ENCODE measurements around the gene MGAT5B.
"Not testable (repeated sequence)": the region's sequence is repeated elsewhere in the genome, so short reads cannot be mapped to it uniquely, and the experiment has no call there.

MGAT5B gene

DNA sequence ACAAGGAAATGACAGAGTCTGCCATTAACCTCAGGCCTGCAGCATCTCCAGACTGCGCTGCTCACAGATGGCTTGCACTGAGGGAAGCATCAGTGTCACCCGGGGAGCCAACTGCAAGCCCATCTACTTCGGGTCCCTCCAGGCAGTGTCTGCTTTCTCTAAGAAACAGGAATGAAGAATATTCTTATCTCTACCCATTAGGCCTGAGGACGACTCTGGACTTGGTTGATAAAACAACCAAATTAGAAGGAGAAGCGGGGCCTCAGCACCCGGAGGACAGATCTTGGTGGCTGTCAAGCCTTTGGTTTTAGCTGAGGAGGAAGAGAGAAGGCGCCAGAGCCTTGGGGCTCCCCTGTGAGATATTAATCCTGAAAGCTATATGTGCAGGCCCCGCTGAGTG is 19.5 kb upstream of the MGAT5B start:
- DNase-seq: no peak

DNA sequence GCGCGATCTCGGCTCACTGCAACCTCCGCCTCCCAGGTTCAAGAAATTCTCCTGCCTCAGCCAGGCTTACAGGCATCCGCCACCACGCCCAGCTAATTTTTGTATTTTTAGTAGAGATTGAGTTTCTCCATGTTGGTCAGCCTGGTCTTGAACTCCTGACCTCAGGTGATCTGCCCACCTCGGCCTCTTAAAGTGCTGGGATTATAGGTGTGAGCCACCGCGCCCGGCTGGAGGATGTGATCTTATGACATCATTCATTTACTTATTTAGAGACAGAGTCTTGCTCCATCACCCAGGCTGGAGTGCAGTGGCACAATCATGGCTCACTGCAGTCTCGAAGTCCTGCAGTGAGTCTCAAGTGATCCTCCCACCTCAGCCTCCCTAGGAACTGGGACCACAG is 19.0 kb upstream of the MGAT5B start:
- not testable (repeated sequence) for DNase-seq

DNA sequence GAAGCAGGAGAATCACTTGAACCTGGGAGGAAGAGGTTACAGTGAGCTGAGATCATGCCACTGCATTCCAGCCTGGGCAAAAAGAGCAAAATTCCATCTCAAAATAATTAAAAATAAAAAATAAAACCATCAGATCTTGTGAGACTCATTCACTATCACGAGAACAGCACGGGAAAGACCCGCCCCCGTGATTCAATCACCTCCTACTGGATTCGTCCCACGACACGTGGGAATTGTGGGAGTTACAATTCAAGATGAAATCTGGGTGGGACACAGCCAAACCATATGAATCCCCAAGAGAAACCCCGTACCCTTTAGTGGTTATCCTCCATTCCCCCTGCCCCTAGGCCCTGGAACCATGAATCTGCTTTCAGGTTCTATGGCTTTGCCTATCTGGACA is 15.4 kb upstream of the MGAT5B start:
- DNase-seq: no peak

GRCh38 chr17:76855105-76855504 is 13.1 kb upstream of the MGAT5B start:
- DNase-seq: no peak

- no peak for DNase-seq
These were observed 6.1 kb upstream of the MGAT5B start for GRCh38 chr17:76862079-76862478.

DNA sequence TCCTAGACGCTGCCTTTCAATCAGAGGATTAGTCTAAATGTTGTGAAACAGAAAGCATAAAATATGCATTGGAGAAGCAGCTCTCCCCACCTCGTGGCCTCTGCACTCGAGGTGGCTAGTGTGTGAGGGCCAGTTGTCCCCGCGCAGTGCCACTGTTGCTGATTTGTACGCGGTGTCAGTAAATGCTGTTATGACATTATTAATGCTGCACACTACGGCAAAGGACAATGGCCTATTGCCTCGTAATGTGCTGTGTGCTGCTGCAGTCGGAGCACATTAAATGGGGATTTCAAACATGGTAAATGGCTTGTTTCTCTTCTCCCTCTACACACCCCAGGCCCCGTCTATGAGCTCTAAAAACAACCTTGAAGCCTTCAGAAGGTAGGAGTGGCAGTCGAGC is 5.7 kb upstream of the MGAT5B start:
- no peak for DNase-seq

DNA sequence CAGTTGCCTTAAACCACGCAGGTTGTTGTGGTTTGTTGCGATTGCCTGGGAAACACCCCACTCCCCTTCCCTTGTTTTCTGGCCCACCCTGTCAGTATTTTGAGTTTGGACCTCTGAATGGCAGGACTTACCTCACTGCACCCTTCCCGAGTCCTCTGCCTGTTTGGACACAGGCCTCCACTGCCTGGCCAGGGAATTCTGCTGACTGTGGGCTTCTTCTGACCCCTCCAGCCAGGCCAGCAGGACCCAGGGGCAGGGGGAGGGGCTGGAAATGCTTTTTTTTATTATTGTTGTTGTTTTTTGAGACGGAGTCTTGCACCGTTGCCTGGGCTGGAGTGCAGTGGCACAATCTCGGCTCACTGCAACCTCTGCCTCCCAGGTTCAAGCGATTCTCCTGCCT is 4.2 kb upstream of the MGAT5B start:
- no peak for DNase-seq

- no peak for DNase-seq
These were observed 3.0 kb upstream of the MGAT5B start for GRCh38 chr17:76865174-76865573.

DNA sequence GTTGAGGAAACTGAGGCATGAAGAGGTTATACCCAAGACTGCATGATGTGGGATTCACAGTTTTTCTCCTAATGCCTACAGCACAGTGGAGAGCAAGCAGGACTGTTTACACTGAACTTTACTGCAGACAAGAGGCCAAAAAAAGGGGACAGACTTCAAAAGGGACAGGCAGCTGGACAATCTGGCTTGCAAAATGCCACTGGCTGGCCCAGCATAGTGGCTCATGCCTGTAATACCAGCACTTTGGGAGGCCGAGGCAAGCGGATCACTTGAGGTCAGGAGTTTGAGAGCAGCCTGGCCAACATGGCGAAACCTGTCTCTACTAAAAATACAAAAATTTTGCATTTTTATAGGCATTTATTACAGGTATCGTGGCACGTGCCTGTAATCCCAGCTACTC is 2.0 kb upstream of the MGAT5B start:
- DNase-seq: no peak

DNA sequence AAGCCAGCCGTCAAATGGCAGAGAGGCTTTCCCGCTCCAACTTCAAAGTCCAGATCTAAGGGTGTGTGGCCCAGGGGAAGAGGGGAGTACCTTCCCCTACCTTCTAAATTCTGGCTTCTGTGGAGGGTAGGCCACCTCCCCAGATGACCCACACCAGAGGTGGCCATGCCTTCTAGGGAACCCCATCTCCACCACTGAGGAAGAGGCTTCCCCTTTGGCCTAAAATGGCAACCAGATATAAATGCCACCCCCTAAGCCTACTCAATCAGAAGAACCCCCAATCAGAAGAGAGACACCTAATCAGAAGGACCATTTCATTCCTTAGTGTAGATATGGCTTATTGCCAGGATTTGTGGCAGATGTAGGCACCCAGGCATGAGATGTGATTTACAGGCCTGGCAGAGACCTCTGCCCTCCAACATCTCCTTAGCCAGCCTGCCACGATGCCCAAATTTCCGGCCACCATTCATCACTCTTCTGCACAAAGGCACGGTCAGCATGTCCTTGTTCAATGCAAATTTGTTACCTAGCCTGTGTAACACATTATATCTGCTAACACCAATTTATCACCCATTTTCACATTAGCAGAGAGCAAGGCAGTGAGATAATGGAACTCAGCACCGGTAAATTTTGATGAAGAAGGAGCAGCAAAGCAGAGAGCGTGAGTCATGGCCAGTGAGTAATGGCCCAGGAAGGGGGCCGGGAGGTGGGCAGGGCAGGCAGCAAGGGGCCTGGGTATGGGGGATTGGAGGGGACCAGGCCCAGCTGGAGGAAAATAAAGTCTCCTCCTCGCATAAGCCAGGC is 1.2 kb upstream of the MGAT5B start:
- no peak for DNase-seq

- no peak for DNase-seq
These were observed 527 bp upstream of the MGAT5B start for GRCh38 chr17:76867578-76868175.

- no peak for DNase-seq
These were observed 678 bp downstream of the MGAT5B start for GRCh38 chr17:76868669-76869495.

DNA sequence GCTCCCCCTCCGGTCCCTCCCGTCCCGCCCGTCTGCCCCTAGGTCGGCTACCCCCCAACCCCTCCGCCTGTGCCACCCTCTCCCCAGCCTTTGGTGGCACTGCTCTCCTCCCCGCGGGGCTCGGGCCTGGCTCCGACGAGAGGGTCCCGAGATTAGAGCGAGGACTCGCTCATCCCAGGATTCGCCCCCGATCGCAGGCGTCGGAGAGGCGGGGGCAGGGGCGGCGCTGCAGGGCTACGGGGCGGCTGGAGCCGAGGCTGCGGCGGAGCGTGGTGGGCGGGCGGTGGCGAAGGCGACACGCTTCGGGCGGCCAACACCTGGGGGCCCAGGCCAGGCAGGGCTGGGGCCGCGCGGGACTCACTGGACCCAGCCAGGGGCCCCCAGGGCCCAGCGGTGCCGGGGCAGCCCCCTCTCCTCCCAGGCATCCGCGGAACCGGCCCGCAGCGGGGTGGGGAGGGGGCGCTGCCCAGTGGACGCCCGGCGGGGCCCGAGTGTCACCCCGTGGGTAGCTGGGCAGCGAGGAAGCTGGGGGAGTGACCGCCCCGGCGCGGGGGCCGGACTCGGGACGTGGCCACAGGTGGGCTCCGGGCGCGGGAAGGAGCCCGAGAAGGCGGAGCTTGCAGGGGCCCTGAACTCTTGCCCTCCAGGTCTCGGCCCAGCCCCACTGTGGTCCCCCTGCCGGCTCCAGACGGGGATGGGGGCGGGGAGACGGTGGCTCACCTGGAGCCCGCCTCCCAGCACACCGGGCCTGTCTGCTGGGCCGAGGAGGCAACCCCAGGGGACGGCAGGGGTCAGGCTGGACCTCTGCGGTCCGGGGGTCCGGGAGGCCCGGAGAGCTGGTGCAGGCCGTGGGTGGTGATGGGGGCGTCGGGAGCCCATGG is 1.5 kb downstream of the MGAT5B start:
- no peak for DNase-seq

GRCh38 chr17:76870377-76870714 is 2.1 kb downstream of the MGAT5B start:
- DNase-seq: no peak

- DNase-seq: no peak
These were observed 3.5 kb downstream of the MGAT5B start for GRCh38 chr17:76871668-76872067.

DNA sequence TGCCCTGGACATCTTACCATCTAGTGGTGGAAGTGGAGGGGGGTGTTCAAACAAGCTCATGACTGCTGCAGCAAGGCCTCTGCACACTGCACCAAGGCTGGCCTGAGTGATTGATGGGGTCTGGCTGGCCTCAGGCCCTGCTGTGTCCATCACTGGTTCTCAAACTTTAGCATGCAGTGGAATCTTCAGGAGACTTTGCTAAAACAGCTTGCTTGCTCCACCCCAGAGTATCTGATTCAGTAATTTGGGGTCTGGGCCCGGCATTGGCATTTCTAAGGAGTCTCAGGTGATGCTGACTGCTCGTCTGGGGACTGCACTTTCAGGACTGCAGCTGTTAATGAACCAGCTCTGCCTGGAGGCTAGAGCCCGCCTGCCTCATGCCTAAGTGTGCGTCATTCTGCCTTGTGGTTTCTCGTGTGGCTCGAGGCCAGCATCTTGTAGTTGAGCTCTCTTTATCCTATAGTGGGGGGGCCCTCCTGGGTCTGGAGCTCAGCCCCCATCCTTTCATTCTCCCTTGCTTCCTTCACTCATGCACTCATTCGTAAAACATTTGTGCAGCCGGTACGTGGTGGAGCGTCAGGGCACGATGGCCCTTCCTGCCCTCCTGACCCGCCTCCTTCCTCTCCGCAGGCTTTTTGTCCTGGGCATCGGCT is 4.1 kb downstream of the MGAT5B start:
- DNase-seq: no peak

DNA sequence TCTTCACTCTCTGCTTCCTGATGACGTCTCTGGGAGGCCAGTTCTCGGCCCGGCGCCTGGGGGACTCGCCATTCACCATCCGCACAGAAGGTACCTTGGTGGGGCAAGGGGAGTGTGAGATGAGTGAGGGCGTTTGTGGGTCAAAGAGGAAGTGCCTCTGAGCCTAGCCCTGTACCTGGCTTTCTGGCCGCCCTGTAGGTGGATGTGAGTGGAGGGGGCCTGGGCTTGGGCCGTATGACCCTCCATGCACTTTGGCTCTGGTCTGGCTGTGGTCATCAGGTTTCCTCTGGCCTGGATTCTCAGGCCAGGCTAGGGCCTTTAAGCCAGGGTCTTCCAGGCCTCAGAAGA is 4.6 kb downstream of the MGAT5B start:
- no peak for DNase-seq

- DNase-seq: no peak
These were observed 5.7 kb downstream of the MGAT5B start for GRCh38 chr17:76873856-76874255.

DNA sequence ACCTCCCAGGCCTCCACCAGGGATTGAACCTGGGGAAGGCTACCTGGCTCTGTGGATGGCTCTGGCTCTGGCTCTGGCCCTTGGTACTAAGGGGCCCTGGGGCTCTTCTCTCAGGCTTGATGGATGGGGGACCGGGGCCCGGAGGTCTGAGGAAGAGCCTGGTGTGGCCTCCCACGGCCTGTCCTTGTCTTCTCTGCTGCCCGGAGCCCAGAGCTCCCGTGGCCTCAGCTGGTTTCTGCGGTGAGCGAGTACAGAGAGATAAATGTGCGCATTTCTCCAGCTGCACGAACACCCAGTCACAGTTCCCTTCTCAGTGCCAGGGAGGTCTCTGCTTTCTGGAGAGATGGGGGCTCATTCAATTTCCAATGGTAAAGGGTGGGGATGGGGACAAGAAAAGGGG is 9.2 kb downstream of the MGAT5B start:
- no peak for DNase-seq

DNA sequence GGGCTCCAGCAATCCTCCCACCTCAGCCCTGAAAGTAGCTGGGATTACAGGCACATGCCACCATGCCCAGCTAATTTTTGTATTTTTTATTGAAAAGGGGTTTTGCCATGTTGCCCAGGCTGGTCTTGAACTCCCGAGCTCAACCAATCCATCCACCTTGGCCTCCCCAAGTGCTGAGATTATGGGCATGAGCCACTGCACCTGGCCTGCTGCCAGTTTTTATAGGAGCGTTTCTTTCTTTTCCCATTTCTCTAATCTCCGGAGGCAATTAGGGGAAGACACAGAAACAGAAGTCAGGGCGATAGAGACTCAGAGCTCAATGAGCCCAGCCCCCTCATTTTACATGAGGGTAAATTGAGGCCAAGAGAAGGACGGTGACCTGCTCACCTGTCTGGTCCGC is 10.4 kb downstream of the MGAT5B start:
- no peak for DNase-seq

DNA sequence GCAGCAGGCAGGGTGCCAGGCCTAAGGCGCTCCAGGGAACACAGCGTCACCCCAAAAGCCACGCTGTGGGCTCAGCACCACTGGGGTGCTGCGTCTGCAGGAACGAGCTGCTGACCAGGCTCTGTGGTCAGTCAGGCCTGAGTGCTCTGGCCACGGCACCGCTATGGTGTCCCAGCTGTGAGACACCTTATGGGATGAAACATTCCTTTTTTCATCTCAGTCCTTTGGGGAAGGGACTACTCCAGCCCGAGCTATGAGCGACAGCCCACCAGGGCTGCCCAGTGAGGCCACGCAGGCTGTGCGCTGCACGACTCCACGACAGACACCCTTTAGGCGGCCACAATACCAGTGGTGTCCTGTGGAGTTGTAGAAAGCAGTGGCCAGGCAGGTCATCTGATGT is 11.1 kb downstream of the MGAT5B start:
- no peak for DNase-seq

GRCh38 chr17:76879691-76880090 is 11.5 kb downstream of the MGAT5B start:
- DNase-seq: no peak

GRCh38 chr17:76880268-76880667 is 12.1 kb downstream of the MGAT5B start:
- DNase-seq: no peak

All from CD4-positive, alpha-beta T cell treated with Interferon alpha-2 for 1 hour (primary cell).